Peyer's patch (tissue), 4 donors: Measurements from ENCODE around the gene THAP9. TPM values are rescaled to one million over a fixed set of nuclear protein-coding genes. Genes with fewer than 3 reads are reported as not detected.

Experiments used
- DNase-seq, 3 donors: peaks; one replicate each; pipeline ENCODE4 v3.0.0-alpha.2; 2017 to 2019
- H3K27ac ChIP-seq, 4 donors: fragments of 200-600 bp; sonication (generic); one replicate each; pipeline ENCODE4 v1.5.1; 2016 to 2019
- H3K27me3 ChIP-seq, 2 donors: fragments of 200-600 bp; sonication (generic); one replicate each; pipeline ENCODE4 v1.5.1; 2019
- H3K36me3 ChIP-seq, 3 donors: fragments of 200-600 bp; sonication (generic); one replicate each; pipeline ENCODE4 v1.5.1; 2016 to 2019
- H3K4me1 ChIP-seq, 4 donors: fragments of 200-600 bp; sonication (generic); one replicate each; pipeline ENCODE4 v1.5.1; 2016 to 2019
- H3K4me3 ChIP-seq, 4 donors: fragments of 200-600 bp; sonication (generic); 1 replicate in 3 of 4; 2 replicates in 1 of 4; pipeline ENCODE4 v1.5.1; 2016 to 2019; ENCODE audit warnings: mild to moderate bottlenecking in 1 of 4
- H3K9me3 ChIP-seq, 4 donors: fragments of 200-600 bp; sonication (generic); one replicate each; pipeline ENCODE4 v1.5.1; 2016 to 2019; ENCODE audit warnings: mild to moderate bottlenecking in 1 of 4
- CTCF ChIP-seq, 6 experiments: fragments of 450-650 bp in 4 of 6; fragments of 200-600 bp in 2 of 6; sonication (generic) in 1 of 6; IDR thresholded peaks; one replicate each; pipeline ENCODE4 v1.5.1; 2017 to 2019; ENCODE audit warnings: antibody characterized with exemption in 6 of 6, mild to moderate bottlenecking in 3 of 6, moderate library complexity in 1 of 6
- POLR2A ChIP-seq, 2 donors: fragments of 450-650 bp; IDR thresholded peaks; one replicate each; pipeline ENCODE4 v1.5.1; 2017; ENCODE audit warnings: antibody characterized with exemption in 2 of 2, mild to moderate bottlenecking in 2 of 2, moderate library complexity in 2 of 2
- total RNA-seq, 4 donors: library from RNA; depleted of rRNA; stranded (reverse); fragments of >200 nt; gene quantifications; one replicate each; pipeline ENCODE4 v1.1.0, GENCODE V29; 2016

Gene THAP9
- total RNA-seq, 4 donors from 2014 or later: 1.7 to 6.7 (median 2.9) TPM

- Histone ChIP-seq H3K27me3 (no peaks in the 10 kb centered on the region), H3K9me3 (no peaks in the 10 kb centered on the region), H3K36me3 (peaks cover 0 to 40% (median 0%) of the 10 kb centered on the region in 3 donors), H3K4me3 (no peak overlapping the region), H3K27ac (no peak overlapping the region), H3K4me1 (no peaks in the 10 kb centered on the region)
- TF ChIP-seq CTCF (IDR thresholded peaks at IDR 0.05): no peak
- no peak for TF ChIP-seq POLR2A (IDR thresholded peaks at IDR 0.05)
- no peak for DNase-seq
Observed at GRCh38 chr4:82930848-82931755, 30.6 kb downstream of the THAP9 start.

- no peaks in the 10 kb centered on the region for H3K4me1 ChIP-seq
- no peak for TF ChIP-seq POLR2A (IDR thresholded peaks at IDR 0.05)
- no peak for TF ChIP-seq CTCF (IDR thresholded peaks at IDR 0.05)
- peaks cover 0 to 53% (median 0%) of the 10 kb centered on the region in 3 donors for H3K36me3 ChIP-seq
- no peak overlapping the region for H3K4me3 ChIP-seq
- no peak overlapping the region for H3K27ac ChIP-seq
- H3K9me3 ChIP-seq: no peaks in the 10 kb centered on the region
- no peak for DNase-seq
- H3K27me3 ChIP-seq: no peaks in the 10 kb centered on the region
Observed at GRCh38 chr4:82934441-82934840, 33.9 kb downstream of the THAP9 start.

GRCh38 chr4:82939414-82939813, 38.9 kb downstream of the THAP9 start:
- Histone ChIP-seq H3K27me3 (no peaks in the 10 kb centered on the region), H3K27ac (no peak overlapping the region), H3K4me1 (no peaks in the 10 kb centered on the region), H3K36me3 (peaks cover 0 to 49% (median 0%) of the 10 kb centered on the region in 3 donors), H3K9me3 (no peaks in the 10 kb centered on the region), H3K4me3 (no peak overlapping the region)
- no peak for DNase-seq
- TF ChIP-seq POLR2A (IDR thresholded peaks at IDR 0.05) (no peak), CTCF (IDR thresholded peaks at IDR 0.05) (no peak)

- H3K4me3 ChIP-seq: no peak overlapping the region
- H3K27ac ChIP-seq: no peak overlapping the region
Observed at GRCh38 chr4:82947498-82947897, 47.0 kb downstream of the THAP9 start.

GRCh38 chr4:82948647-82949204, 48.2 kb downstream of the THAP9 start:
- Histone ChIP-seq H3K36me3 (no peaks in the 10 kb centered on the region), H3K9me3 (no peaks in the 10 kb centered on the region), H3K4me1 (no peaks in the 10 kb centered on the region), H3K4me3 (no peak overlapping the region), H3K27ac (no peak overlapping the region), H3K27me3 (no peaks in the 10 kb centered on the region)
- DNase-seq: no peak
- TF ChIP-seq POLR2A (IDR thresholded peaks at IDR 0.05) (no peak), CTCF (IDR thresholded peaks at IDR 0.05) (no peak)

More at GRCh38 chr4:82947498-82947897, 47.0 kb downstream of the THAP9 start:
- Histone ChIP-seq H3K4me1 (no peaks in the 10 kb centered on the region), H3K27me3 (no peaks in the 10 kb centered on the region), H3K9me3 (no peaks in the 10 kb centered on the region), H3K36me3 (no peaks in the 10 kb centered on the region)
- no peak for TF ChIP-seq CTCF (IDR thresholded peaks at IDR 0.05)
- TF ChIP-seq POLR2A (IDR thresholded peaks at IDR 0.05): no peak
- DNase-seq: no peak
